Activated CD4-positive, alpha-beta T cell treated with anti-CD3 and anti-CD28 coated beads, Interleukin-2, amount 10 ng/mL, durations not matched to agents 7 days and 5 days (primary cell): Measurements from ENCODE around the gene RASA2. TPM values are rescaled to one million over a fixed set of nuclear protein-coding genes. Genes with fewer than 3 reads are reported as not detected.
A peak's percentile ranks its signal among the peaks of the same experiment; 100 is the strongest.
"Not testable (repeated sequence)": the region's sequence is repeated elsewhere in the genome, so short reads cannot be mapped to it uniquely, and the experiment has no call there.

Experiments used
- CTCF ChIA-PET: fragments of 350-600 bp; sonication (Branson Sonifier 250); formaldehyde crosslinking; loops from one replicate; lab custom pipeline; 2021; ENCODE audit warnings: antibody characterized with exemption; lab: Charles Lee
- POLR2A ChIA-PET: fragments of 350-600 bp; sonication (Branson Sonifier 250); formaldehyde crosslinking; loops from one replicate; lab custom pipeline; 2021; ENCODE audit warnings: antibody characterized with exemption; lab: Charles Lee
- DNase-seq: peaks from one replicate; pipeline ENCODE4 v3.0.0-alpha.2; 2020
- H3K27ac Mint-ChIP-seq: one replicate; pipeline ENCODE4 v1.8.0; 2021; ENCODE audit warnings: mild to moderate bottlenecking, moderate library complexity, mixed read lengths
- H3K27me3 Mint-ChIP-seq: one replicate; pipeline ENCODE4 v1.8.0; 2021; ENCODE audit warnings: mixed read lengths
- H3K36me3 Mint-ChIP-seq: one replicate; pipeline ENCODE4 v1.8.0; 2021; ENCODE audit warnings: low read depth, mixed read lengths
- H3K4me1 Mint-ChIP-seq: one replicate; pipeline ENCODE4 v1.8.0; 2021; ENCODE audit warnings: mixed read lengths
- H3K4me3 Mint-ChIP-seq: one replicate; pipeline ENCODE4 v1.8.0; 2021; ENCODE audit warnings: mild to moderate bottlenecking, moderate library complexity, mixed read lengths
- H3K9me3 Mint-ChIP-seq: one replicate; pipeline ENCODE4 v1.8.0; 2021; ENCODE audit warnings: mixed read lengths
- total RNA-seq, 2 experiments: library from RNA; stranded (reverse); gene quantifications; one replicate each; pipeline ENCODE4 v1.2.3, GENCODE V29; 2021

The RASA2 gene
- total RNA-seq, 2 experiments from 2014 or later: 46.5 to 54.1 TPM

DNA sequence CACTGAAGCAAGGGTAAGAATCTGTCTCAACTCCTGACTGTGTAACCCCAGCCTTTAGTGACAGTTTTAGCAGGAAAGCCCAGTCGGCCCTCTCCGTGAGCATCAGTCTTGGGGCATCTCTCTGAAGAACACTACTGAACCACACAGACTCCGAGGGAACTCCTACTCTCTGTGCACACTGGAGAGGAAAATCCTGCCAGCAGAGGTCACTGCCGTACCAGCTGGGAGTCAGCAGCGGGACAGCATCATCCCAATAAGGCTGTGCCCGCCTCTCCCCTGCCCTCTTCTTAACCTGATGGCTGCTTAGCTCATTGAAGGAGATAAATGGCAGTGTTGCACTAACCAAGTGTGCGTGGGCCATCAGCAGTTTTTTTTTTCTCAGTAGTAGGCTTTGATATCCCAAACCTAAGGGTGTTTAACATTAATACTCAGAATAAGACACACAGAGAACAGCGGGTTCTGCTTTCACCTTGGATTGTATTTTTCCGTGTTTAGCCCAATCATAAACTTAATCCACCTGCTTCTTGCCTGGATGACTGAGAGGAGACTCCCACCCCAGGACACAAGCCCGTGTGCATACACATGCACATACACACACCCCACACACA is 26.6 kb upstream of the RASA2 start:
- ChIA-PET CTCF (interaction anchor here (0.5 to 2.6 kb wide), 35 partner anchors 8 to 640 kb away, joined by 3 to 12 read pairs (median 4); no protein-coding TSS in a partner anchor), POLR2A (interaction anchor here (0.6 to 0.7 kb wide), 2 partner anchors 101 to 123 kb away, joined by 6 to 10 read pairs; no protein-coding TSS in a partner anchor)
- peaks cover 8% of the 10 kb centered on the region for H3K9me3 Mint-ChIP-seq
- no peaks in the 10 kb centered on the region for H3K27me3 Mint-ChIP-seq
- H3K27ac Mint-ChIP-seq: no peak overlapping the region
- peaks cover 15% of the 10 kb centered on the region for H3K4me1 Mint-ChIP-seq
- DNase-seq: peak; percentile 92
- no peak overlapping the region for H3K4me3 Mint-ChIP-seq
- peaks cover 5% of the 10 kb centered on the region for H3K36me3 Mint-ChIP-seq

DNA sequence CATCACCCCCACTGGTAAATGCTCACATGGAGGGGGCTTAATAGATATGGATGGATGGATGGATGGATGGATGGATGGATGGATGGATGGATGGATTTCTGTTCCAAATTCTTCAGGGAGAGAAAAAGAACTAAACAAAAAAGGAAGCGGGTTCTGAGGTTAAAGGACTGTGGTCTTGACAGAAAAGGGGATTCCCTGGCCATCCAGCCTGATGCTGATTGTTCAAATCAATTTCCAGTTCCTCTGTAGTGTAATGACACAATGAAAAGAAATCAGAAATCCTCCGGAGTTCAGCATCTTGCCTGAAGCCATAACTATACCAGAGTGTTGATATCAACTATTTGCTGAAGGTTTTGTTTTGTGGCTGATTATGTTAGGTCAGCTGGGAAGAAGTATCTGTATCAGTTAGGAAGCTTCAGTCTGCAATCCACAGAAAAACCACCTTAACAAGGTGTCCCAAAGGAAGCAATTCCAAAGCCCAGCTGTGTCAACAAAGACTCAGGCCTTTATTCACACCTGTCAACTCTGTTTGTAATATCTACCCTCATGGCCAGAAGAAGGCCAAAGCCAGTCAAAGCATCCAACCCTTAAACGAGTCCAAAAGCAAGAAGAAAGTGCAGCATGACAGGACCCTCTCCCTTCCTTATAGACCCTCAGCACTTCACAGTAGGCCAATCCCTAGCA is 24.5 kb upstream of the RASA2 start:
- H3K36me3 Mint-ChIP-seq: peaks cover 5% of the 10 kb centered on the region
- peaks cover 8% of the 10 kb centered on the region for H3K9me3 Mint-ChIP-seq
- no peak for DNase-seq
- no peak overlapping the region for H3K4me3 Mint-ChIP-seq
- peaks cover 14% of the 10 kb centered on the region for H3K4me1 Mint-ChIP-seq
- no peak overlapping the region for H3K27ac Mint-ChIP-seq
- CTCF ChIA-PET: interaction anchor here (0.6 to 1.7 kb wide), 3 partner anchors 98 to 278 kb away, joined by 3 to 5 read pairs (median 3); no protein-coding TSS in a partner anchor
- POLR2A ChIA-PET: interaction anchor here (0.6 kb wide), 1 partner anchor 403 kb away, joined by 6 read pairs; no protein-coding TSS in a partner anchor
- no peaks in the 10 kb centered on the region for H3K27me3 Mint-ChIP-seq

DNA sequence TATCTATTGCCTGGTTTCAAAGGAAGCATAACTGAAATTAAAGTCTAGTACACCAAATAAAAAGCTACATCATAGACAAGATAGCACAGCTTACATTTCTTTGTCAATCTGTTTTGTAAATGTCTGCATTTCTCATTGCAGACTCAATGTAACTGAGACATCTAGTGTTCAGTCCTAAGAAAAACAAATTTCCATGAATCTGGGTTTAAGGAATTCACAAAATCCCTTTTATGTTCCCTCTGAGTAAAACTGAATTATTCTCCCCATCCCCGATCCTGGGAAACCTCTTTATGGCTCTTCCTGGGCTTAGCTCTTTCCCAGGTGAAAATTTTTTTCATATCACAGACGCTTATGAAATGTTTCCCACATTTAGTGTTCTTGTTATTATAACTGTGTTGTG is 21.6 kb upstream of the RASA2 start:
- POLR2A ChIA-PET: no interaction called here
- H3K27me3 Mint-ChIP-seq: peaks cover 7% of the 10 kb centered on the region
- H3K4me3 Mint-ChIP-seq: no peak overlapping the region

DNA sequence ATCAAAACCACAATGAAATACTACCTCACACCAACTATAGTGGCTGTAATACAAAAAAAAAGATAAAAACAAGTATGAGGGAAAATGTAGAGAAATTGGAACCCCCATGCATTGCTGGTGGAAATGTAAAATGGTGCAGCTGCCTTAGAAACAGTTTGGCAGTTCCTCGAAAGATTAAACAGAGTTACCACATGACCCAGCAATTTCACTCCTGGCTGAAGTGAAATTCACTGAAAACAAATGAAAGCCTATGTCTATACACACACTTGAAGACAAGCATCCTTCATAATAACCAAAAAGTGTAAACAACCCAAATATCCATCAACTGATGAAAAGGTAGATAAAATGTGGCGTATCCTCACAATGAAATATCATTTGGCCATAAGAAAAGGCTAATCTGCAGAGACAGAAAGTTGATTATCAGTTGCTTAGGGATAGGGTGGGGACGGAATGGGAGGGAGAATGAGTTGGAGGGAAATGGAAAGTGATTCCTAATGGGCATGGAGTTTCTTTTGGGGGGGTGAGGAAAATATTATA is 20.1 kb upstream of the RASA2 start:
- H3K27me3 Mint-ChIP-seq: peaks cover 7% of the 10 kb centered on the region
- peaks cover 5% of the 10 kb centered on the region for H3K36me3 Mint-ChIP-seq
- CTCF ChIA-PET: no interaction called here
- peaks cover 15% of the 10 kb centered on the region for H3K9me3 Mint-ChIP-seq
- H3K4me1 Mint-ChIP-seq: peaks cover 8% of the 10 kb centered on the region
- H3K4me3 Mint-ChIP-seq: no peak overlapping the region
- DNase-seq: no peak
- POLR2A ChIA-PET: no interaction called here
- H3K27ac Mint-ChIP-seq: no peak overlapping the region

More for the DNA sequence above, 21.6 kb upstream of the RASA2 start:
- Mint-ChIP-seq H3K4me1 (peaks cover 11% of the 10 kb centered on the region), H3K36me3 (peaks cover 5% of the 10 kb centered on the region), H3K27ac (no peak overlapping the region), H3K9me3 (peaks cover 15% of the 10 kb centered on the region)
- CTCF ChIA-PET: no interaction called here
- no peak for DNase-seq

DNA sequence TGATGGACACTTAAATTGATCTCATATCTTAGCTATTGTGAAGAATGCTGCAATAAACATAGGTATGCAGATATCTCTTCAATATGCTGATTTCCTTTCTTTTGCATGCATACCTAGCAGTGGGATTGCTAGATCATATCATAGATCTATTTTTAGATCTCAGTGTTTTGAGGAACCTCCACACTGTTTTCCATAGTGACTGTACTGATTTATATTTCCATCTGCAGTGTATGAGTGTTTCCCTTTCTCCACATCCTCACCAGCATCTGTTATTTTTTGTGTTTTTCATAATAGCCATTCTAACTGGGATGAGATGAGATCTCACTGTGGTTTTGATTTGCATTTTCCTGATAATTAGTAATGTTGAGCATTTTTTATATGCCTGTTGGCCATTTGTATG is 17.1 kb upstream of the RASA2 start:
- peaks cover 3% of the 10 kb centered on the region for H3K36me3 Mint-ChIP-seq
- CTCF ChIA-PET: interaction anchor here (2.9 kb wide), 1 partner anchor 92 kb away, joined by 11 read pairs; no protein-coding TSS in a partner anchor
- H3K9me3 Mint-ChIP-seq: peaks cover 11% of the 10 kb centered on the region
- H3K4me1 Mint-ChIP-seq: peaks cover 8% of the 10 kb centered on the region
- H3K4me3 Mint-ChIP-seq: no peak overlapping the region
- POLR2A ChIA-PET: no interaction called here
- no peak overlapping the region for H3K27ac Mint-ChIP-seq
- H3K27me3 Mint-ChIP-seq: peaks cover 7% of the 10 kb centered on the region
- DNase-seq: no peak

DNA sequence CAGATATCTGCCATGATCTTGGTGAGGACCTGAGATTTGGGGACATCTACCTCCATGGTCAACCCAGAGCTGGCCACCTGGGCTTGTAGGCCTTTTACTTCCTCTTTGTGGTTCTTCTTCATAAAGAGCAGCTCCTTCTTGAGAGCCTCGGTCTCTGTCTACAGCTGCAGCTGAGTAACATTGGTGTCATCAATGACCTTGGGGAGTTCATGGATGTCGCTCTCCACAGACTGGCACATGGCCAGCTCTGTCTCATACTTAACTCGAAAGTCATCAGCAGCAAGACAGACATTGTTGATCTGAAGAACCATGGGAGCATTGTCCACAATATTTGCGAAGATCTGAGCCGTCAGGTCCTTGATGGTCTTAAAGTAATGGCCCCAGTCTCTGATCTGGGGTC is 15.7 kb upstream of the RASA2 start:
- POLR2A ChIA-PET: no interaction called here
- Mint-ChIP-seq H3K27ac (no peak overlapping the region), H3K9me3 (peaks cover 8% of the 10 kb centered on the region)

DNA sequence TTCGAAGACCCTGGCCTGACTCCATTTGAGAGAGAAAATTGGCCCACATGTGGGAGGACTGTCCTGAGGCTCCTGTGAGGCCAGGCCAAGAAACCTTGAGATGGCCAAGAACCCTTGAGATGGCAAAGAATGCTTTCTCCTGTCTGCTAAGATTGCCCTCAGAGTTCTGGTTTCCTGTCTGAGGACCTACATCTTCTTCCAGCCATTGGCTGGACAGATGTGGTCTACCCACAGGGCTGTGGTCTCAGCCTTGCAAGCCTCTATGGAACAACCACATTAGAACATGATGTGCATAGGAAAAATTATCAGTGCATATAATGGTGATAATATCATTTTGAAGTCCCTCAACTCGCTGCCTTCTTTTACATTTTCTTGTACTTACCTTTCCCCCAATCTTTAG is 10.8 kb upstream of the RASA2 start:
- no peaks in the 10 kb centered on the region for H3K36me3 Mint-ChIP-seq
- H3K4me3 Mint-ChIP-seq: no peak overlapping the region
- no peak overlapping the region for H3K27ac Mint-ChIP-seq
- DNase-seq: peak; percentile 41
- H3K4me1 Mint-ChIP-seq: peaks cover 35% of the 10 kb centered on the region
- H3K9me3 Mint-ChIP-seq: no peaks in the 10 kb centered on the region
- peaks cover 17% of the 10 kb centered on the region for H3K27me3 Mint-ChIP-seq
- POLR2A ChIA-PET: no interaction called here
- CTCF ChIA-PET: interaction anchor here (0.7 to 2.5 kb wide), 3 partner anchors 16 to 82 kb away, joined by 3 to 7 read pairs (median 4); no protein-coding TSS in a partner anchor

More for the DNA sequence above, 15.7 kb upstream of the RASA2 start:
- CTCF ChIA-PET: interaction anchor here (0.7 to 2.9 kb wide), 6 partner anchors 9 to 159 kb away, joined by 3 to 11 read pairs (median 5); no protein-coding TSS in a partner anchor
- no peak overlapping the region for H3K4me3 Mint-ChIP-seq
- H3K4me1 Mint-ChIP-seq: peaks cover 21% of the 10 kb centered on the region
- H3K36me3 Mint-ChIP-seq: no peaks in the 10 kb centered on the region
- peaks cover 7% of the 10 kb centered on the region for H3K27me3 Mint-ChIP-seq
- no peak for DNase-seq

DNA sequence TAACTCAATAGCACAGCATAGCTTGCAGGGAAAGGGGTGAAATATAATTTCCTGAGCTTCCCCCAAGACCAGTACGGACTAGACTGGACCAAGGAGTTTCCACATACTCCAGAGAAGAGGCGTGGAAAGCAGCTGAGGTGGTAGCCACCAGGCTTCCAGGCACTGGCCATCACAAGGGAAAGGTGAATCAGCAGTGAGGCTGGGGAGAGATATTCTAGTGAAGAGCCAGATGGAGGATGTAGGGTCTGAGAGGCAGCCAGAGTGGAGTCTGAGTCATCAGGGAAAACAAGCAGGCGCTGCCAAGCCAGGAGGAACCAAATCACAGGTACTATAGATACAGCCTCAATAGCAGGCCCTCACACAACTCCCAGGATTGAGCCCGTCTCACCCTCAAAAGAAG is 9.6 kb upstream of the RASA2 start:
- H3K27me3 Mint-ChIP-seq: peaks cover 17% of the 10 kb centered on the region
- DNase-seq: no peak
- no peak overlapping the region for H3K4me3 Mint-ChIP-seq
- no peaks in the 10 kb centered on the region for H3K9me3 Mint-ChIP-seq
- H3K4me1 Mint-ChIP-seq: peaks cover 35% of the 10 kb centered on the region
- ChIA-PET POLR2A (no interaction called here), CTCF (interaction anchor here (0.6 to 2.5 kb wide), 4 partner anchors 10 to 239 kb away, joined by 3 to 7 read pairs (median 4); no protein-coding TSS in a partner anchor)
- H3K36me3 Mint-ChIP-seq: no peaks in the 10 kb centered on the region
- no peak overlapping the region for H3K27ac Mint-ChIP-seq

DNA sequence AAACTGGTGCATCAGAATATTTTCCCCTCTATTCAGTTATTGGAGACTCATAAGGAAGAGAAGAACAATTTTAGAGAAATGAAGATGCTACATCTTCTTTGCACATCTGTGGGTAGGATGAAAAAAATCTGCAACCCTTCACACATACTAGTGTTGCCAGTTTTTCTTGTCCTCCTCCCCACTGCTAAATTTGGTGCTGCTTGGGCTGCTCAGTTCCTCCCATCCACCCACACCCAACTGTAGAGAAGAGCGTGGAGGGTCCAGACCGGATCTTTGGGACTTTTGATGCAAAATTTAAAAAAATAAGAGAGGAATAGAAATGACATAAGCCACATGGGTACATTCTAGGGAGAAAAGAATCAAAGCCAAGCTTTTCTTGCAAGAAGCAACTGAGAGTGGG is 8.7 kb upstream of the RASA2 start:
- peaks cover 17% of the 10 kb centered on the region for H3K27me3 Mint-ChIP-seq
- H3K4me1 Mint-ChIP-seq: peaks cover 35% of the 10 kb centered on the region
- no peak overlapping the region for H3K4me3 Mint-ChIP-seq
- no peaks in the 10 kb centered on the region for H3K9me3 Mint-ChIP-seq
- no peak overlapping the region for H3K27ac Mint-ChIP-seq
- ChIA-PET CTCF (interaction anchor here (0.6 to 2.5 kb wide), 4 partner anchors 9 to 205 kb away, joined by 3 to 7 read pairs (median 4); partner anchors contain the start of gene RASA2), POLR2A (no interaction called here)
- DNase-seq: no peak
- no peaks in the 10 kb centered on the region for H3K36me3 Mint-ChIP-seq

DNA sequence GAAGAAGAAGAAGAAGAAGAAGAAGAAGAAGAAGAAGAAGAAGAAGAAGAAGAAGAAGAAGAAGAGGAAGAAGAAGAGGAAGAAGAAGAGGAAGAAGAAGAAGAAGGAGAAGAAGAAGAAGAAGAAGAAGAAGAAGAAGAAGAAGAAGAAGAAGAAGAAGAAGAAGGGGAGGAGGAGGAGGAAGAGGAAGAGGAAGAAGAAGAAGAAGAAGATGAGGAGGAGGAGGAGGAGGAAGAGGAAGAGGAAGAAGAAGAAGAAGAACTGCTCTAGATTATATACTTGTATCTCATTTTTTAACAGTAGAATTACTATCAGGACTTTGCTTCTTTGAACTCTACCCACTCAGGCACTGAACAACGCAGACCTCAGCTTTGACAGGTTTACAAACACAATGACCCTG is 8.0 kb upstream of the RASA2 start:
- H3K36me3 Mint-ChIP-seq, H3K9me3 Mint-ChIP-seq, POLR2A ChIA-PET, H3K27ac Mint-ChIP-seq, H3K4me3 Mint-ChIP-seq, DNase-seq: not testable (repeated sequence)
- CTCF ChIA-PET: interaction anchor here (0.6 to 2.0 kb wide), 3 partner anchors 8 to 205 kb away, joined by 3 to 4 read pairs (median 4); partner anchors contain the start of gene RASA2
- Mint-ChIP-seq H3K4me1 (peaks cover 38% of the 10 kb centered on the region), H3K27me3 (peaks cover 17% of the 10 kb centered on the region)

DNA sequence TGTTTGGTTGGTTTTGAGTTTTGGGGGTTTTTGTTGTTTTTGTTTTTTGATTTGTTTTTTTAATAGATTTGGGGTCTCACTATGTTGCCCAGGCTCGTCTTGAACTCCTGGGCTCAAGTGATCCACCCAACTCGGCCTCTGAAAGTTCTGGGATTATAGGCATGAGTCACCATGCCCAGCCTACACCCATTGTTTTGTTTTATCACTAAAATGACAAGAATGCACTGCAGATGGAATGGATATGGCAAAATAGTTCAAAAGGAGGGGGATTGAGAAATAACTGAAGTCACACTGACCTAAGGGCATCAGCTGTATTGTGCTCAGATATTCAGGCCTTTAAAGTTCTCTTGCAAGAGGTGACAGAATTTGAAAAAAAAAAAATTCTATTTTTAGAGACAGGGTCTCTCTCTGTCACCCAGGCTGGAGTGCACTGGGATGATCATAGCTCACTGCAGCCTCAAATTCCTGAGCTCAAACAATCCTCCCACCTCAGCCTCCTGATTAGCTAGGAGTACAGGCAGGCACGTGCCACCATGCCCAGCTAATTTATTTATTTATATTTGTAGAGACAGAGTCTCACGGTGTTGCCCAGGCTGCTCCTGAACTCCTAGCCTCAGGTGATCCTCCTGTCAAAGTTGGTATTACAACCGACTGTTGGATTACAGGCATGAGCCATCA is 4.4 kb upstream of the RASA2 start:
- H3K4me1 Mint-ChIP-seq: peaks cover 29% of the 10 kb centered on the region
- peaks cover 2% of the 10 kb centered on the region for H3K9me3 Mint-ChIP-seq
- no peak overlapping the region for H3K4me3 Mint-ChIP-seq
- ChIA-PET CTCF (interaction anchor here (0.6 to 2.0 kb wide), 2 partner anchors 40 to 79 kb away, joined by 3 to 4 read pairs; no protein-coding TSS in a partner anchor), POLR2A (no interaction called here)
- H3K36me3 Mint-ChIP-seq: peaks cover 5% of the 10 kb centered on the region
- no peak for DNase-seq
- peaks cover 14% of the 10 kb centered on the region for H3K27me3 Mint-ChIP-seq
- H3K27ac Mint-ChIP-seq: no peak overlapping the region

DNA sequence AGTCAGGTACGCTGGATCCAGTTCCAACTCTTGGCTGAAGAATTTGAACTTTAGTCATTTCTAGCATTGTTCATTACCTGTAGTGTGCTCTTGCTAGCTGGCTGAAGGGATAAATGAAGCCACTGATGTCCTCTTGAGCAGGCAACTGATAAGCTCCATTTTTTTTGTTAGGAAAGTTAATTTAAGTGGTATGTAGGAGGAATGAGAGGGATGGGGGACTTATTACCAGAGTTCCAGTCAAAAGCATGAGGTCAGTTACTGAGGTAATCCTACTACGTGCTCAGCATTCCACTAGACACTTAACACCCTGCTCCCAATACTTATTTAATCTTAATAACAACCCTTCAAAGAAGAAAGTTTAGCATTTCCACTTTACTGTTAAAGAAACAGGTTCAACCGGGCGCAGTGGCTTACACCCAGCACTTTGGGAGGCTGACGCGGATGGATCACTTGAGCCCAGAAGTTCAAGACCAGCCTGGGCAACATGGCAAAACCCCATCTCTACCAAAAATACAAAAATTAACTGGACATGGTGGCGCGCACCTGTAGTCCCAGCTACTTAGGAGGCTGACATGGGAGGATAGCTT is 2.0 kb upstream of the RASA2 start:
- POLR2A ChIA-PET: no interaction called here
- no peak overlapping the region for H3K4me3 Mint-ChIP-seq
- H3K27ac Mint-ChIP-seq: peak overlapping the region; percentile 91
- no peaks in the 10 kb centered on the region for H3K27me3 Mint-ChIP-seq
- H3K9me3 Mint-ChIP-seq: peaks cover 2% of the 10 kb centered on the region
- DNase-seq: no peak
- peaks cover 46% of the 10 kb centered on the region for H3K4me1 Mint-ChIP-seq
- H3K36me3 Mint-ChIP-seq: peaks cover 19% of the 10 kb centered on the region
- CTCF ChIA-PET: interaction anchor here (0.7 kb wide), 1 partner anchor 36 kb away, joined by 3 read pairs; no protein-coding TSS in a partner anchor
